Natural killer cell (primary cell): ENCODE data around the gene IL17A. TPM values are rescaled to one million over a fixed set of nuclear protein-coding genes. Genes with fewer than 3 reads are reported as not detected.

Experiments used
- ATAC-seq, 3 donors: fragments of 150-1000 bp in 2 of 3; fragments of 200-7000 bp in 1 of 3; cut with Tn5 transposase; 1 replicate in 1 of 3; 2 replicates in 2 of 3; pipeline ENCODE4 v1.10.0; 2021; ENCODE audit warnings: mild to moderate bottlenecking in 2 of 3, moderate library complexity in 2 of 3
- DNase-seq, 2 donors: peaks; one replicate each; pipeline versions ENCODE4 v3.0.0 to v3.0.0-alpha.2; 2013 to 2021; ENCODE audit warnings: mixed read lengths in 1 of 2
- H3K27ac ChIP-seq: one replicate; pipeline ENCODE4 v1.5.1; 2013; ENCODE audit warnings: mild to moderate bottlenecking, low read length
- H3K27me3 ChIP-seq: one replicate; pipeline ENCODE4 v1.6.1; 2013; ENCODE audit warnings: low read length; ENCODE audit not compliant: control insufficient read depth, insufficient read depth
- H3K36me3 ChIP-seq: one replicate; pipeline ENCODE4 v1.6.1; 2013; ENCODE audit warnings: low read length; ENCODE audit not compliant: control insufficient read depth, insufficient read depth
- H3K4me1 ChIP-seq: one replicate; pipeline ENCODE4 v1.6.1; 2013; ENCODE audit warnings: low read length; ENCODE audit not compliant: control insufficient read depth, insufficient read depth
- H3K4me3 ChIP-seq: one replicate; pipeline ENCODE4 v1.5.1; 2013; ENCODE audit warnings: low read length
- H3K9me3 ChIP-seq: one replicate; pipeline ENCODE4 v1.6.1; 2013; ENCODE audit warnings: low read length; ENCODE audit not compliant: control insufficient read depth, insufficient read depth
- H3K27ac Mint-ChIP-seq, 2 donors: one replicate each; pipeline ENCODE4 v1.8.0; 2022; ENCODE audit warnings: mild to moderate bottlenecking in 2 of 2, mixed read lengths in 2 of 2, moderate library complexity in 1 of 2
- H3K27me3 Mint-ChIP-seq, 2 donors: one replicate each; pipeline ENCODE4 v1.8.0; 2022; ENCODE audit warnings: low read depth in 2 of 2, mixed read lengths in 2 of 2
- H3K36me3 Mint-ChIP-seq: one replicate; pipeline ENCODE4 v1.8.0; 2022; ENCODE audit warnings: mixed read lengths
- H3K4me1 Mint-ChIP-seq, 2 donors: one replicate each; pipeline ENCODE4 v1.8.0; 2022; ENCODE audit warnings: mixed read lengths in 2 of 2
- H3K4me3 Mint-ChIP-seq: one replicate; pipeline ENCODE4 v1.8.0; 2022; ENCODE audit warnings: mild to moderate bottlenecking, moderate library complexity, mixed read lengths
- H3K9me3 Mint-ChIP-seq, 2 donors: one replicate each; pipeline ENCODE4 v1.8.0; 2022; ENCODE audit warnings: mixed read lengths in 2 of 2
- CTCF ChIP-seq: fragments of 200-600 bp; IDR thresholded peaks from one replicate; pipeline ENCODE4 v1.8.0; 2022; ENCODE audit warnings: antibody characterized with exemption
- WGBS: methylation state at CpG from one replicate; pipeline ENCODE4 v1.1.7; 2013; ENCODE audit warnings: missing lambda C conversion rate; ENCODE audit not compliant: insufficient coverage; 5-methylcytosine and 5-hydroxymethylcytosine counted together
- intact Hi-C: fragments of 100-400 bp; cut with micrococcal nuclease; formaldehyde crosslinking; loops from one replicate; pipeline ENCODE4 v1.14.2; 2022
- total RNA-seq, 4 donors: library from RNA; stranded (reverse); fragments of 120-200 nt in 1 of 4; gene quantifications; one replicate each; pipeline versions ENCODE4 v1.2.3 to v1.2.4, GENCODE V29; 2013 to 2022

Gene IL17A
- total RNA-seq, 3 donors from 2014 or later (not counting 1 experiment from before 2014, with no cell fraction given), result not detected

- Histone ChIP-seq H3K27ac (no peak overlapping the region), H3K4me1 (no peaks in the 10 kb centered on the region), H3K27me3 (peaks cover 26% of the 10 kb centered on the region), H3K36me3 (no peaks in the 10 kb centered on the region), H3K4me3 (no peak overlapping the region), H3K9me3 (peaks cover 6% of the 10 kb centered on the region)
- Mint-ChIP-seq H3K4me1 (peaks cover 0 to under 1% of the 10 kb centered on the region in 2 donors), H3K27me3 (peaks cover 14 to 85% of the 10 kb centered on the region in 2 donors), H3K4me3 (no peak overlapping the region), H3K9me3 (no peaks in the 10 kb centered on the region), H3K27ac (no peak overlapping the region), H3K36me3 (no peaks in the 10 kb centered on the region)
- DNase-seq (no peak), ATAC-seq (no peak)
- 63% methylated on average over 3 of the region's 3 CpGs for WGBS
- TF ChIP-seq CTCF, result no peak
- intact Hi-C loops, result loop anchor here (5.0 kb wide), 1 partner anchor 500 kb away; no protein-coding TSS in a partner anchor
Measured at GRCh38 chr6:52161689-52162438, 24.3 kb upstream of the IL17A start.

GRCh38 chr6:52162940-52163908 lies 23.0 kb upstream of the IL17A start:
- Histone ChIP-seq H3K4me3 (no peak overlapping the region), H3K36me3 (no peaks in the 10 kb centered on the region), H3K27me3 (peaks cover 16% of the 10 kb centered on the region), H3K9me3 (peaks cover 6% of the 10 kb centered on the region), H3K27ac (no peak overlapping the region), H3K4me1 (no peaks in the 10 kb centered on the region)
- 90% methylated on average over 2 of the region's 4 CpGs for WGBS
- peak; percentile 45 for TF ChIP-seq CTCF
- DNase-seq, result peak in 1 of 2 donors; percentile 67
- Mint-ChIP-seq H3K36me3 (no peaks in the 10 kb centered on the region), H3K9me3 (no peaks in the 10 kb centered on the region), H3K27ac (no peak overlapping the region), H3K4me1 (no peaks in the 10 kb centered on the region), H3K27me3 (peaks cover 18 to 85% of the 10 kb centered on the region in 2 donors), H3K4me3 (no peak overlapping the region)
- peak in 2 of 3 donors; percentile 42 to 64 for ATAC-seq
- intact Hi-C loops, result loop anchor here (1.0 to 5.0 kb wide), 2 partner anchors 100 to 499 kb away; no protein-coding TSS in a partner anchor

- H3K27me3 Mint-ChIP-seq, result peaks cover 22 to 85% of the 10 kb centered on the region in 2 donors
- Histone ChIP-seq H3K27me3 (peaks cover 17% of the 10 kb centered on the region), H3K36me3 (no peaks in the 10 kb centered on the region), H3K4me1 (no peaks in the 10 kb centered on the region), H3K4me3 (no peak overlapping the region), H3K27ac (no peak overlapping the region), H3K9me3 (peaks cover 6% of the 10 kb centered on the region)
- H3K4me1 Mint-ChIP-seq, result no peaks in the 10 kb centered on the region
- TF ChIP-seq CTCF, result no peak
- H3K9me3 Mint-ChIP-seq, result no peaks in the 10 kb centered on the region
- no peaks in the 10 kb centered on the region for H3K36me3 Mint-ChIP-seq
- intact Hi-C loops, result loop anchor here (5.0 kb wide), 1 partner anchor 498 kb away; no protein-coding TSS in a partner anchor
- H3K27ac Mint-ChIP-seq, result no peak overlapping the region
- DNase-seq (no peak), ATAC-seq (no peak)
- 56% methylated on average over 3 of the region's 3 CpGs for WGBS
- H3K4me3 Mint-ChIP-seq, result no peak overlapping the region
Measured at GRCh38 chr6:52164319-52165094, 21.7 kb upstream of the IL17A start.
